Progenitor cell of endocrine pancreas (in vitro differentiated cells): ENCODE data around the gene DROSHA. TPM values are rescaled to one million over a fixed set of nuclear protein-coding genes. Genes with fewer than 3 reads are reported as not detected.

Experiments used
- DNase-seq: peaks from one replicate; pipeline ENCODE4 v3.0.0; 2021; ENCODE audit warnings: low spot score; ENCODE audit not compliant: unreplicated experiment
- H3K27ac Mint-ChIP-seq: 2 replicates; pipeline ENCODE4 v1.8.0; 2021; ENCODE audit warnings: mild to moderate bottlenecking, moderate library complexity, mixed read lengths
- H3K27me3 Mint-ChIP-seq: 2 replicates; pipeline ENCODE4 v1.8.0; 2021; ENCODE audit warnings: mixed read lengths
- H3K36me3 Mint-ChIP-seq: 2 replicates; pipeline ENCODE4 v1.8.0; 2022; ENCODE audit warnings: mixed read lengths; ENCODE audit not compliant: insufficient read depth
- H3K4me1 Mint-ChIP-seq: 2 replicates; pipeline ENCODE4 v1.8.0; 2021; ENCODE audit warnings: low read depth, mixed read lengths
- H3K4me3 Mint-ChIP-seq: 2 replicates; pipeline ENCODE4 v1.8.0; 2021; ENCODE audit warnings: low read depth, mild to moderate bottlenecking, moderate library complexity, mixed read lengths
- H3K9me3 Mint-ChIP-seq: 2 replicates; pipeline ENCODE4 v1.8.0; 2021; ENCODE audit warnings: low read depth, mixed read lengths
- long read RNA-seq: library from polyadenylated mRNA; unstranded; transcript quantifications from one replicate; pipeline ENCODE4 v2.0.0, GENCODE V29; 2020
- total RNA-seq: library from RNA; stranded (reverse); gene quantifications from 2 replicates; pipeline ENCODE4 v1.2.1, GENCODE V29; 2021
- TF ChIP-seq, protein P1 (sequence below): fragments of 200-600 bp; sonication (generic); IDR thresholded peaks from one replicate; pipeline ENCODE4 v1.5.0; 2021; ENCODE audit warnings: antibody characterized with exemption, mild to moderate bottlenecking; ENCODE audit not compliant: unreplicated experiment

Gene DROSHA, protein sequence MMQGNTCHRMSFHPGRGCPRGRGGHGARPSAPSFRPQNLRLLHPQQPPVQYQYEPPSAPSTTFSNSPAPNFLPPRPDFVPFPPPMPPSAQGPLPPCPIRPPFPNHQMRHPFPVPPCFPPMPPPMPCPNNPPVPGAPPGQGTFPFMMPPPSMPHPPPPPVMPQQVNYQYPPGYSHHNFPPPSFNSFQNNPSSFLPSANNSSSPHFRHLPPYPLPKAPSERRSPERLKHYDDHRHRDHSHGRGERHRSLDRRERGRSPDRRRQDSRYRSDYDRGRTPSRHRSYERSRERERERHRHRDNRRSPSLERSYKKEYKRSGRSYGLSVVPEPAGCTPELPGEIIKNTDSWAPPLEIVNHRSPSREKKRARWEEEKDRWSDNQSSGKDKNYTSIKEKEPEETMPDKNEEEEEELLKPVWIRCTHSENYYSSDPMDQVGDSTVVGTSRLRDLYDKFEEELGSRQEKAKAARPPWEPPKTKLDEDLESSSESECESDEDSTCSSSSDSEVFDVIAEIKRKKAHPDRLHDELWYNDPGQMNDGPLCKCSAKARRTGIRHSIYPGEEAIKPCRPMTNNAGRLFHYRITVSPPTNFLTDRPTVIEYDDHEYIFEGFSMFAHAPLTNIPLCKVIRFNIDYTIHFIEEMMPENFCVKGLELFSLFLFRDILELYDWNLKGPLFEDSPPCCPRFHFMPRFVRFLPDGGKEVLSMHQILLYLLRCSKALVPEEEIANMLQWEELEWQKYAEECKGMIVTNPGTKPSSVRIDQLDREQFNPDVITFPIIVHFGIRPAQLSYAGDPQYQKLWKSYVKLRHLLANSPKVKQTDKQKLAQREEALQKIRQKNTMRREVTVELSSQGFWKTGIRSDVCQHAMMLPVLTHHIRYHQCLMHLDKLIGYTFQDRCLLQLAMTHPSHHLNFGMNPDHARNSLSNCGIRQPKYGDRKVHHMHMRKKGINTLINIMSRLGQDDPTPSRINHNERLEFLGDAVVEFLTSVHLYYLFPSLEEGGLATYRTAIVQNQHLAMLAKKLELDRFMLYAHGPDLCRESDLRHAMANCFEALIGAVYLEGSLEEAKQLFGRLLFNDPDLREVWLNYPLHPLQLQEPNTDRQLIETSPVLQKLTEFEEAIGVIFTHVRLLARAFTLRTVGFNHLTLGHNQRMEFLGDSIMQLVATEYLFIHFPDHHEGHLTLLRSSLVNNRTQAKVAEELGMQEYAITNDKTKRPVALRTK (N-terminal part only)
- 100 TPM in 2 replicates for total RNA-seq
- long read RNA-seq, partial matches to known transcripts = 32 of 41 reads
- long read RNA-seq, other reads (novel, unspliced or antisense) = 9 of 41 reads

DNA sequence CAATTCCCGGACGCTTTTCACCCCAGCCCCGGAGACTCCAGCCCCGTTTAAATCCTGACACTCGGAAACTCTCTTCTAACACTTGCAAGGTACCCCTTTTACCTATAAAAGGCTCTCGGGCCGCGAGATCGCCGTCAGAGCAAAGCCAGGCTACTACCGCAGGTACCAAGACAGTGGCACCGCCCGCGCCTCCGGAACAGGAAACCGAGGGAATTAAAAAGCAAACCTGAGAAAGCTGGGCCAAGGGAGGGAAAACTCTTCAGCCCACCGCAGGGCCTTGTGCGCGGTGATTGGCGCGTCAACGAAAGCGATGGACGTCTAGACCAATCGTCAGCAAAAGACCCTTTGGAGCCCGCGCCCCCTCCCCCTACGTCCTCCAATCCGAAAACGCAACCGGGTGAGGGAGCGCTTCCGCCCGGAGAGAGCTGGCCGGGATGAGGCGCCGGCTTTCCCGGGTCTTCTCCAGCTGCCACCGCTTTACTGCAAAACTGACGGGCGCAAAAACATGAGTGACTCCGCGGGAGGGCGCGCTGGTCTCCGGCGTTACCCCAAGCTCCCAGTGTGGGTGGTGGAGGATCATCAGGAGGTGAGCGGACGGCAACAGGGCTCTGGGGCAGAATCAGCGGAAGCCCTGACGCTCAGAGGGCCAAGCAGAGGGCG lies at the start of gene DROSHA, which contains the start of gene C5orf22:
DROSHA (minus strand) TSS at position 206 of the 660 bp plus-strand sequence. CDS start 3,034 bp downstream, outside the sequence.
C5orf22 (plus strand) TSS at position 414 of the 660 bp plus-strand sequence; CDS start at position 506, 92 bp downstream.
- TF ChIP-seq, protein P1, sequence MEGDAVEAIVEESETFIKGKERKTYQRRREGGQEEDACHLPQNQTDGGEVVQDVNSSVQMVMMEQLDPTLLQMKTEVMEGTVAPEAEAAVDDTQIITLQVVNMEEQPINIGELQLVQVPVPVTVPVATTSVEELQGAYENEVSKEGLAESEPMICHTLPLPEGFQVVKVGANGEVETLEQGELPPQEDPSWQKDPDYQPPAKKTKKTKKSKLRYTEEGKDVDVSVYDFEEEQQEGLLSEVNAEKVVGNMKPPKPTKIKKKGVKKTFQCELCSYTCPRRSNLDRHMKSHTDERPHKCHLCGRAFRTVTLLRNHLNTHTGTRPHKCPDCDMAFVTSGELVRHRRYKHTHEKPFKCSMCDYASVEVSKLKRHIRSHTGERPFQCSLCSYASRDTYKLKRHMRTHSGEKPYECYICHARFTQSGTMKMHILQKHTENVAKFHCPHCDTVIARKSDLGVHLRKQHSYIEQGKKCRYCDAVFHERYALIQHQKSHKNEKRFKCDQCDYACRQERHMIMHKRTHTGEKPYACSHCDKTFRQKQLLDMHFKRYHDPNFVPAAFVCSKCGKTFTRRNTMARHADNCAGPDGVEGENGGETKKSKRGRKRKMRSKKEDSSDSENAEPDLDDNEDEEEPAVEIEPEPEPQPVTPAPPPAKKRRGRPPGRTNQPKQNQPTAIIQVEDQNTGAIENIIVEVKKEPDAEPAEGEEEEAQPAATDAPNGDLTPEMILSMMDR = peak; percentile 13
- Mint-ChIP-seq H3K4me3 (peak within 1 kb of the TSS; percentile 95), H3K27ac (peak within 1 kb of the TSS; percentile 99), H3K4me1 (peaks cover 30% of the 10 kb centered on the region), H3K9me3 (no peaks in the 10 kb centered on the region), H3K36me3 (peaks cover 35% of the 10 kb centered on the region), H3K27me3 (no peaks in the 10 kb centered on the region)
- DNase-seq = peak; percentile 88

DNA sequence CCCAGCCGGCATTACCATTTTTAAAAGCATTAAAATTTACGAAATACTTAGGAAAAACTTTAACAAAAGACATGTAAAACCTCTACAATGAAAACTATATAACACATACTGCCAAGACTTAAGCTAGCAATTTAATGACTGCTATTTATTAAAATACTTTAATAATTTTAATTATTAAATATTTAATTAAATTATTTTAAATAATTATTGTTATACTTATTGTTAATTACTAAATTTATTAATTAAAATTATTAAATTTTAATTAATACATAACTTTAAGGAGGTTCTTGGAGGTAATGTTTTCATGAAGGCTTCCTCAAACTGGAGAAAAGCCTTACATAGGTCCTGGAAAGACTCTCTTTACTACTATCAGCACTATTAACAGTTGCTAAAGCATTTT lies 47.7 kb upstream of the DROSHA start:
- Mint-ChIP-seq H3K36me3 (no peaks in the 10 kb centered on the region), H3K9me3 (no peaks in the 10 kb centered on the region), H3K4me3 (no peak overlapping the region), H3K4me1 (no peaks in the 10 kb centered on the region), H3K27me3 (peaks cover 3% of the 10 kb centered on the region), H3K27ac (no peak overlapping the region)
- TF ChIP-seq, protein P1 = no peak
- DNase-seq = no peak

DNA sequence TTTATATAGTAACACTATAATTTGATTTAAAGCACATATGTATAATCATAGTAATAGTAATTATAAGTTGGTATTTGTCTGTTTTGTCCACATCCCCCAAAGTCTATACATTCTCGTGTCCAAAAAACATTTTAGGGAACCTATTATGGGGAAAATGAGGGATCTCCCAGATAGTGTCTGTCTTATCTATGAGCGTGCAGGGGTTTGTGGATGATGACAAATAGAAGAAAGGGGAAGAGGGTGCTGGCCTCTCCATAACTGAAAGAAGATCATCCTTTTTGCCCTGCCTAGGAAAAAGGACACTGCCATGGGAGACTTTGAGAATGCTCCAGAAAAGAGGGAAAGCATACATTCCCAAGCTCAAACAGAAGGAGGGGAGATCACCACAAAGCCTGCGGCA lies 45.5 kb upstream of the DROSHA start:
- DNase-seq = no peak
- Mint-ChIP-seq H3K27ac (no peak overlapping the region), H3K4me1 (no peaks in the 10 kb centered on the region), H3K9me3 (no peaks in the 10 kb centered on the region), H3K4me3 (no peak overlapping the region), H3K27me3 (peaks cover 3% of the 10 kb centered on the region), H3K36me3 (no peaks in the 10 kb centered on the region)
- TF ChIP-seq, protein P1 = no peak

DNA sequence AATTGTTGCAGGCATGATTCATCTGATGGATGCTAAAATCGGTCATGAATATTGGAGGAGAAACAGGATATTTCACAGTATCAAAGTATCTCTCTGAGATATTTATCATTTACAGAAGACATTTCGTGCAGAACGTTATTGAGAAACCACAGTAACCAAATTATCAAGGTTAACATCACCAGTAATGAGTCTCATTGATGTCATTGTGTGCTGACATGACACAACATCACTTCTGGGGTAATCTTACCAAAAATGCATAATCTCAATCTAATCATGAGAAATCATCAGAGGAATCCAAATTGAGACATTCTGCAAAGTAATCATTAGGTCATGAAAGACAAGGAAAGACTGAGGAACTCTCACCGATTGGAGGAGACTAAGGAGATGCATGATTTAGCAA lies 42.9 kb upstream of the DROSHA start:
- TF ChIP-seq, protein P1 = no peak
- H3K27ac Mint-ChIP-seq = no peak overlapping the region
- H3K36me3 Mint-ChIP-seq = no peaks in the 10 kb centered on the region
- no peak overlapping the region for H3K4me3 Mint-ChIP-seq
- no peaks in the 10 kb centered on the region for H3K4me1 Mint-ChIP-seq
- peaks cover 3% of the 10 kb centered on the region for H3K27me3 Mint-ChIP-seq
- H3K9me3 Mint-ChIP-seq = no peaks in the 10 kb centered on the region
- no peak for DNase-seq
